ENCODE measurements around the gene PPARG. TPM values are rescaled to one million over a fixed set of nuclear protein-coding genes. Genes with fewer than 3 reads are reported as not detected.

The PPARG gene
- polyA plus RNA-seq, 3 donors from 2014 or later = not detected

GRCh38 chr3:12394569-12395271, 105.8 kb downstream of the PPARG start:
- Mint-ChIP-seq H3K9me3 (no peaks in the 10 kb centered on the region), H3K4me3 (peak overlapping the region in 1 of 5 donors; percentile 58), H3K27me3 (ENCODE audit: low read depth in 3 of 3) (peaks cover 2 to 9% (median 3%) of the 10 kb centered on the region in 3 donors), H3K27ac (no peak overlapping the region), H3K4me1 (no peaks in the 10 kb centered on the region), H3K36me3 (no peaks in the 10 kb centered on the region)
- DNase-seq = no peak

GRCh38 chr3:12395349-12396012, 106.6 kb downstream of the PPARG start:
- Mint-ChIP-seq H3K9me3 (no peaks in the 10 kb centered on the region), H3K27ac (peak overlapping the region in 1 of 6 donors; percentile 18), H3K4me1 (no peaks in the 10 kb centered on the region), H3K27me3 (ENCODE audit: low read depth in 3 of 3) (peaks cover 2 to 9% (median 5%) of the 10 kb centered on the region in 3 donors), H3K36me3 (no peaks in the 10 kb centered on the region), H3K4me3 (peak overlapping the region in 1 of 5 donors; percentile 58)
- DNase-seq = no peak

GRCh38 chr3:12396471-12396870, 107.6 kb downstream of the PPARG start:
- Mint-ChIP-seq H3K9me3 (no peaks in the 10 kb centered on the region), H3K36me3 (no peaks in the 10 kb centered on the region), H3K4me1 (no peaks in the 10 kb centered on the region), H3K27me3 (ENCODE audit: low read depth in 3 of 3) (peaks cover 2 to 9% (median 7%) of the 10 kb centered on the region in 3 donors), H3K27ac (no peak overlapping the region), H3K4me3 (no peak overlapping the region)
- no peak for DNase-seq

GRCh38 chr3:12399226-12399625, 110.4 kb downstream of the PPARG start:
- Mint-ChIP-seq H3K36me3 (no peaks in the 10 kb centered on the region), H3K9me3 (no peaks in the 10 kb centered on the region), H3K4me3 (no peak overlapping the region), H3K27me3 (ENCODE audit: low read depth in 3 of 3) (peaks cover 4 to 7% (median 5%) of the 10 kb centered on the region in 3 donors), H3K4me1 (no peaks in the 10 kb centered on the region), H3K27ac (no peak overlapping the region)
- DNase-seq = no peak

GRCh38 chr3:12400616-12401194, 111.8 kb downstream of the PPARG start:
- no peaks in the 10 kb centered on the region for H3K4me1 Mint-ChIP-seq
- no peaks in the 10 kb centered on the region for H3K9me3 Mint-ChIP-seq
- no peak for DNase-seq
- no peak overlapping the region for H3K4me3 Mint-ChIP-seq
- no peak overlapping the region for H3K27ac Mint-ChIP-seq
- no peaks in the 10 kb centered on the region for H3K36me3 Mint-ChIP-seq
- peaks cover 4 to 12% (median 5%) of the 10 kb centered on the region in 3 donors for H3K27me3 Mint-ChIP-seq (ENCODE audit: low read depth in 3 of 3)

- no peak for DNase-seq
- Mint-ChIP-seq H3K36me3 (no peaks in the 10 kb centered on the region), H3K9me3 (no peaks in the 10 kb centered on the region), H3K27ac (no peak overlapping the region), H3K4me1 (no peaks in the 10 kb centered on the region), H3K27me3 (ENCODE audit: low read depth in 3 of 3) (peaks cover 4 to 17% (median 5%) of the 10 kb centered on the region in 3 donors), H3K4me3 (no peak overlapping the region)
Measured at GRCh38 chr3:12401208-12401607, 112.3 kb downstream of the PPARG start.

- Mint-ChIP-seq H3K4me3 (no peak overlapping the region), H3K9me3 (no peaks in the 10 kb centered on the region), H3K36me3 (no peaks in the 10 kb centered on the region), H3K4me1 (no peaks in the 10 kb centered on the region), H3K27me3 (ENCODE audit: low read depth in 3 of 3) (peaks cover 0 to 16% (median 3%) of the 10 kb centered on the region in 3 donors), H3K27ac (no peak overlapping the region)
- DNase-seq = no peak
Measured at GRCh38 chr3:12405432-12406272, 116.8 kb downstream of the PPARG start.

GRCh38 chr3:12408984-12409683, 120.3 kb downstream of the PPARG start:
- Mint-ChIP-seq H3K36me3 (no peaks in the 10 kb centered on the region), H3K27me3 (ENCODE audit: low read depth in 3 of 3) (peaks cover 0 to 16% (median 0%) of the 10 kb centered on the region in 3 donors), H3K4me1 (no peaks in the 10 kb centered on the region)

GRCh38 chr3:12409684-12410596, 121.1 kb downstream of the PPARG start:
- no peak for DNase-seq
- no peaks in the 10 kb centered on the region for H3K9me3 Mint-ChIP-seq
- H3K4me1 Mint-ChIP-seq = no peaks in the 10 kb centered on the region
- no peak overlapping the region for H3K4me3 Mint-ChIP-seq
- no peak overlapping the region for H3K27ac Mint-ChIP-seq
- no peaks in the 10 kb centered on the region for H3K36me3 Mint-ChIP-seq
- H3K27me3 Mint-ChIP-seq (ENCODE audit: low read depth in 3 of 3) = peaks cover 0 to 15% (median 0%) of the 10 kb centered on the region in 3 donors

More at GRCh38 chr3:12408984-12409683, 120.3 kb downstream of the PPARG start:
- no peaks in the 10 kb centered on the region for H3K9me3 Mint-ChIP-seq
- no peak overlapping the region for H3K27ac Mint-ChIP-seq
- H3K4me3 Mint-ChIP-seq = no peak overlapping the region
- DNase-seq = no peak

- Mint-ChIP-seq H3K4me1 (no peaks in the 10 kb centered on the region), H3K4me3 (no peak overlapping the region), H3K27me3 (ENCODE audit: low read depth in 3 of 3) (peaks cover 0 to 9% (median 0%) of the 10 kb centered on the region in 3 donors), H3K9me3 (no peaks in the 10 kb centered on the region), H3K36me3 (no peaks in the 10 kb centered on the region), H3K27ac (no peak overlapping the region)
- DNase-seq = no peak
Measured at GRCh38 chr3:12413721-12414255, 124.9 kb downstream of the PPARG start.

- no peaks in the 10 kb centered on the region for H3K9me3 Mint-ChIP-seq
- H3K4me1 Mint-ChIP-seq = no peaks in the 10 kb centered on the region
- no peak overlapping the region for H3K27ac Mint-ChIP-seq
- DNase-seq = no peak
- H3K27me3 Mint-ChIP-seq (ENCODE audit: low read depth in 3 of 3) = peaks cover 0 to 3% (median 0%) of the 10 kb centered on the region in 3 donors
- H3K4me3 Mint-ChIP-seq = no peak overlapping the region
- no peaks in the 10 kb centered on the region for H3K36me3 Mint-ChIP-seq
Measured at GRCh38 chr3:12415014-12415680, 126.3 kb downstream of the PPARG start.

GRCh38 chr3:12416731-12417130, 127.9 kb downstream of the PPARG start:
- Mint-ChIP-seq H3K27ac (no peak overlapping the region), H3K9me3 (no peaks in the 10 kb centered on the region), H3K27me3 (ENCODE audit: low read depth in 3 of 3) (peaks cover 0 to 3% (median 2%) of the 10 kb centered on the region in 3 donors), H3K4me3 (no peak overlapping the region), H3K36me3 (no peaks in the 10 kb centered on the region), H3K4me1 (no peaks in the 10 kb centered on the region)
- DNase-seq = no peak

Measured in immature natural killer cell (primary cell).